H1 (cell line): ENCODE data around the gene GCFC2. TPM values are rescaled to one million over a fixed set of nuclear protein-coding genes. Genes with fewer than 3 reads are reported as not detected.

Experiments
- RBBP5 ChIP-seq: IDR thresholded peaks from 2 replicates; pipeline ENCODE4 v1.7.1; 2012; ENCODE audit warnings: low read depth, mild to moderate bottlenecking, inconsistent platforms, low read length, moderate library complexity, borderline replicate concordance
- polyA plus RNA-seq, 7 experiments: library from polyadenylated mRNA; depleted of rRNA in 3 of 7; stranded (reverse) in 5 of 7; unstranded in 2 of 7; fragments of >200 nt in 5 of 7; fragments of 200-250 nt in 2 of 7; gene quantifications; 1 replicate in 5 of 7; 2 replicates in 1 of 7; 4 replicates in 1 of 7; pipeline versions ENCODE4 v1.2.1 to v1.2.3, GENCODE V29; 2011 to 2013; ENCODE audit warnings: missing spikeins in 2 of 7, mixed read lengths in 2 of 7
- total RNA-seq: library from RNA; stranded (reverse); fragmentation: NEBNext Ultra II Directional; extraction: Animal tissue kit (Norgen Biotek cat#: 25700); gene quantifications from 2 replicates; pipeline ENCODE4 v1.2.1, GENCODE V29; 2021

Gene GCFC2
- total and polyA plus RNA-seq, 2 of the 8 experiments (the other 6 are each of a cell fraction or from before 2014, with no cell fraction given): 5.6 to 19.1 TPM

GRCh38 chr2:75719616-75720015, 8.9 kb upstream of the GCFC2 start (continued):
- no peak for TF ChIP-seq RBBP5
